ENCODE measurements around the gene OSMR. TPM values are rescaled to one million over a fixed set of nuclear protein-coding genes. Genes with fewer than 3 reads are reported as not detected.

The OSMR gene
- total RNA-seq, 2 donors from 2014 or later: 79.2 to 190 TPM

- Histone ChIP-seq H3K36me3 (peaks cover 17% of the 10 kb centered on the region), H3K27me3 (replicated peaks; ENCODE audit: insufficient read depth) (no peaks in the 10 kb centered on the region), H3K27ac (no peak overlapping the region), H3K9me3 (no peaks in the 10 kb centered on the region), H3K4me1 (ENCODE audit: control insufficient read depth in 1 of 2, low read depth in 2 of 2) (no peaks in the 10 kb centered on the region), H3K4me3 (no peak overlapping the region)
- ATAC-seq (ENCODE audit: insufficient number of reproducible peaks, low FRiP score, low read depth) (no peak), DNase-seq (ENCODE audit: low spot score) (no peak)
- no peak for TF ChIP-seq CTCF (IDR thresholded peaks at IDR 0.05)
These were observed 66.1 kb downstream of the OSMR start for GRCh38 chr5:38911933-38912332.

- ATAC-seq (ENCODE audit: insufficient number of reproducible peaks, low FRiP score, low read depth) (no peak), DNase-seq (ENCODE audit: low spot score) (no peak)
- no peak for TF ChIP-seq CTCF (IDR thresholded peaks at IDR 0.05)
- peaks cover 6% of the 10 kb centered on the region for H3K36me3 ChIP-seq
- H3K27ac ChIP-seq: no peak overlapping the region
- H3K4me3 ChIP-seq: no peak overlapping the region
- H3K9me3 ChIP-seq: no peaks in the 10 kb centered on the region
- H3K27me3 ChIP-seq (replicated peaks; ENCODE audit: insufficient read depth): no peaks in the 10 kb centered on the region
- no peaks in the 10 kb centered on the region for H3K4me1 ChIP-seq (ENCODE audit: control insufficient read depth in 1 of 2, low read depth in 2 of 2)
These were observed 67.9 kb downstream of the OSMR start for GRCh38 chr5:38913714-38914113.

- peaks cover 6% of the 10 kb centered on the region for H3K36me3 ChIP-seq
- DNase-seq (ENCODE audit: low spot score) (no peak), ATAC-seq (ENCODE audit: insufficient number of reproducible peaks, low FRiP score, low read depth) (no peak)
- no peak overlapping the region for H3K4me3 ChIP-seq
- no peaks in the 10 kb centered on the region for H3K4me1 ChIP-seq (ENCODE audit: control insufficient read depth in 1 of 2, low read depth in 2 of 2)
- no peaks in the 10 kb centered on the region for H3K9me3 ChIP-seq
- H3K27me3 ChIP-seq (replicated peaks; ENCODE audit: insufficient read depth): no peaks in the 10 kb centered on the region
- no peak for TF ChIP-seq CTCF (IDR thresholded peaks at IDR 0.05)
- H3K27ac ChIP-seq: no peak overlapping the region
These were observed 71.0 kb downstream of the OSMR start for GRCh38 chr5:38916802-38917201.

GRCh38 chr5:38921174-38921573 lies 75.4 kb downstream of the OSMR start:
- Histone ChIP-seq H3K9me3 (no peaks in the 10 kb centered on the region), H3K4me1 (ENCODE audit: control insufficient read depth in 1 of 2, low read depth in 2 of 2) (peaks cover 9 to 32% of the 10 kb centered on the region in 2 donors), H3K27me3 (replicated peaks; ENCODE audit: insufficient read depth) (no peaks in the 10 kb centered on the region), H3K36me3 (peaks cover 8% of the 10 kb centered on the region), H3K27ac (no peak overlapping the region), H3K4me3 (no peak overlapping the region)
- TF ChIP-seq CTCF (IDR thresholded peaks at IDR 0.05): no peak
- ATAC-seq (ENCODE audit: insufficient number of reproducible peaks, low FRiP score, low read depth): no peak
- DNase-seq (ENCODE audit: low spot score): no peak

GRCh38 chr5:38922199-38922598 lies 76.4 kb downstream of the OSMR start:
- no peak for ATAC-seq (ENCODE audit: insufficient number of reproducible peaks, low FRiP score, low read depth)
- Histone ChIP-seq H3K27me3 (replicated peaks; ENCODE audit: insufficient read depth) (no peaks in the 10 kb centered on the region), H3K9me3 (no peaks in the 10 kb centered on the region), H3K27ac (no peak overlapping the region), H3K4me3 (no peak overlapping the region), H3K36me3 (peaks cover 16% of the 10 kb centered on the region), H3K4me1 (ENCODE audit: control insufficient read depth in 1 of 2, low read depth in 2 of 2) (peaks cover 9 to 32% of the 10 kb centered on the region in 2 donors)
- no peak for DNase-seq (ENCODE audit: low spot score)
- peak; percentile 51 for TF ChIP-seq CTCF (IDR thresholded peaks at IDR 0.05)
